ENCODE data around the gene STAU1.
A peak's percentile ranks its signal among the peaks of the same experiment; 100 is the strongest.

STAU1 gene

GRCh38 chr20:49230561-49231133 lies 42.5 kb upstream of the STAU1 start:
- in situ Hi-C loops (cut with HindIII; ENCODE audit: low sequenced_read_pairs): no loop called here
- no peak overlapping the region for H3K4me3 ChIP-seq (ENCODE audit: low read depth, low read length)
- no peak for TF ChIP-seq CTCF (IDR thresholded peaks at IDR 0.05; ENCODE audit: low read depth, low read length)
- DNase-seq (ENCODE audit: low read depth, low spot score): no peak

- in situ Hi-C loops (cut with HindIII; ENCODE audit: low sequenced_read_pairs): no loop called here
- no peak for TF ChIP-seq CTCF (IDR thresholded peaks at IDR 0.05; ENCODE audit: low read depth, low read length)
- no peak for DNase-seq (ENCODE audit: low read depth, low spot score)
- no peak overlapping the region for H3K4me3 ChIP-seq (ENCODE audit: low read depth, low read length)
Observed at GRCh38 chr20:49230021-49230420, 41.9 kb upstream of the STAU1 start.

- TF ChIP-seq CTCF (IDR thresholded peaks at IDR 0.05; ENCODE audit: low read depth, low read length): no peak
- in situ Hi-C loops (cut with HindIII; ENCODE audit: low sequenced_read_pairs): no loop called here
- no peak overlapping the region for H3K4me3 ChIP-seq (ENCODE audit: low read depth, low read length)
- no peak for DNase-seq (ENCODE audit: low read depth, low spot score)
Observed at GRCh38 chr20:49229381-49229780, 41.2 kb upstream of the STAU1 start.

- in situ Hi-C loops (cut with HindIII; ENCODE audit: low sequenced_read_pairs): no loop called here
- no peak for DNase-seq (ENCODE audit: low read depth, low spot score)
- H3K4me3 ChIP-seq (ENCODE audit: low read depth, low read length): no peak overlapping the region
- no peak for TF ChIP-seq CTCF (IDR thresholded peaks at IDR 0.05; ENCODE audit: low read depth, low read length)
Observed at GRCh38 chr20:49228676-49229075, 40.5 kb upstream of the STAU1 start.

- H3K4me3 ChIP-seq (ENCODE audit: low read depth, low read length): no peak overlapping the region
- TF ChIP-seq CTCF (IDR thresholded peaks at IDR 0.05; ENCODE audit: low read depth, low read length): no peak
- in situ Hi-C loops (cut with HindIII; ENCODE audit: low sequenced_read_pairs): no loop called here
- no peak for DNase-seq (ENCODE audit: low read depth, low spot score)
Observed at GRCh38 chr20:49225896-49226295, 37.8 kb upstream of the STAU1 start.

GRCh38 chr20:49219924-49220831 lies 32.0 kb upstream of the STAU1 start:
- no peak for TF ChIP-seq CTCF (IDR thresholded peaks at IDR 0.05; ENCODE audit: low read depth, low read length)
- no peak for DNase-seq (ENCODE audit: low read depth, low spot score)
- in situ Hi-C loops (cut with HindIII; ENCODE audit: low sequenced_read_pairs): no loop called here
- peak overlapping the region; percentile 100 for H3K4me3 ChIP-seq (ENCODE audit: low read depth, low read length)
